ENCODE data around the gene MARCKSL1. TPM values are rescaled to one million over a fixed set of nuclear protein-coding genes. Genes with fewer than 3 reads are reported as not detected.

Gene MARCKSL1
- total and polyA plus RNA-seq, 4 donors, result 28.4 to 78.4 (median 39.5) TPM

GRCh38 chr1:32349211-32349708 lies 13.2 kb upstream of the MARCKSL1 start:
- peaks cover 13 to 36% (median 23%) of the 10 kb centered on the region in 5 donors for H3K4me1 ChIP-seq (ENCODE audit: control insufficient read depth in 5 of 5, insufficient read depth in 5 of 5, low read length in 5 of 5)
- H3K27ac ChIP-seq (ENCODE audit: low read depth in 1 of 2, low read length in 1 of 2), result peak overlapping the region in 1 of 2 donors; percentile 79

DNA sequence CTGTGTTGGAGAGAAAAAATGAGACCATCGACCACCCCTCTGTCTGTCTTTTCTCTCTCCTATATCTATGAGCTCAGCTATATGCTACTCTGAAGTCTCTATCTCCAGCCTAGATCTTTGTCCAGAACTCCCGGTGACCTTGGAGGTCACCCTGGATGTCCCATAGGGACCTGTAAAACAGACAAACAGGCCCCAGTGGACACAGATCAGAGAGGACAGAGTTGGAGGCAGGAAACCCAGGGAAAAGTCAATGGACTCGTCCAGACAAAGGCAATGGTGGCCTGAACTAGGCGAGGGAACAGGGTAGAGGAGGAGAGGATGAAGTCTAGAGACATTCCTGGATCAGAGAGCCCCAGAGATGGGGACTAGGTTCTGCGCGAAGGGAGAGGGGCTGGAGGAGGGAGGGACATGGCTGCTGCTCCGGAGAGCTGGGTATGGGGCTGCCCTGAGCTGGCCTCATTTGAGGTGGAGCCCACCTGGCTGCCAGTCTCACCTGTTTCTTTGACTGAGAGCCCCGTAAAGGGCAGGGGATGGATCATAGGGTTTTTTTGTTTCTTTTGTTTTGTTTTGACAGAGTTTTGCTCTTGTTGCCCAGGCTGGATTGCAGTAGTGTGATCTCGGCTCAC lies 10.6 kb upstream of the MARCKSL1 start:
- no peaks in the 10 kb centered on the region for H3K36me3 ChIP-seq (ENCODE audit: control insufficient read depth in 4 of 4, insufficient read depth in 4 of 4, low read length in 4 of 4)
- H3K27ac ChIP-seq (ENCODE audit: low read depth in 1 of 2, low read length in 1 of 2), result no peak overlapping the region
- no peaks in the 10 kb centered on the region for H3K27me3 ChIP-seq (ENCODE audit: control insufficient read depth in 3 of 3, insufficient read depth in 3 of 3, low read length in 2 of 3)
- DNase-seq, result no peak
- no peak for ATAC-seq (ENCODE audit: insufficient read depth, low FRiP score)
- no peak overlapping the region for H3K4me3 ChIP-seq
- 92% methylated on average over 9 of the region's 9 CpGs for WGBS, 2 donors
- no peaks in the 10 kb centered on the region for H3K9me3 ChIP-seq (ENCODE audit: control insufficient read depth in 4 of 4, insufficient read depth in 3 of 4, low read length in 3 of 4)
- no peak for TF ChIP-seq CTCF (IDR thresholded peaks at IDR 0.05; ENCODE audit: control extremely low read depth, extremely low read depth)
- no peak overlapping the region for H3K9ac ChIP-seq (ENCODE audit: insufficient read depth in 1 of 2, low read length in 2 of 2)
- peaks cover 0 to 28% (median 5%) of the 10 kb centered on the region in 5 donors for H3K4me1 ChIP-seq (ENCODE audit: control insufficient read depth in 5 of 5, insufficient read depth in 5 of 5, low read length in 5 of 5)

More at GRCh38 chr1:32349211-32349708, 13.2 kb upstream of the MARCKSL1 start:
- WGBS, 2 donors, result 29 to 41% methylated on average over 8 of the region's 8 CpGs
- H3K4me3 ChIP-seq, result no peak overlapping the region
- ATAC-seq (ENCODE audit: insufficient read depth, low FRiP score) (no peak), DNase-seq (peak; percentile 41 to 63 (median 53))
- H3K9me3 ChIP-seq (ENCODE audit: control insufficient read depth in 4 of 4, insufficient read depth in 3 of 4, low read length in 3 of 4), result no peaks in the 10 kb centered on the region
- no peak for TF ChIP-seq CTCF (IDR thresholded peaks at IDR 0.05; ENCODE audit: control extremely low read depth, extremely low read depth)
- H3K9ac ChIP-seq (ENCODE audit: insufficient read depth in 1 of 2, low read length in 2 of 2), result no peak overlapping the region
- H3K27me3 ChIP-seq (ENCODE audit: control insufficient read depth in 3 of 3, insufficient read depth in 3 of 3, low read length in 2 of 3), result no peaks in the 10 kb centered on the region
- H3K36me3 ChIP-seq (ENCODE audit: control insufficient read depth in 4 of 4, insufficient read depth in 4 of 4, low read length in 4 of 4), result peaks cover 0 to 1% (median 0%) of the 10 kb centered on the region in 4 donors

DNA sequence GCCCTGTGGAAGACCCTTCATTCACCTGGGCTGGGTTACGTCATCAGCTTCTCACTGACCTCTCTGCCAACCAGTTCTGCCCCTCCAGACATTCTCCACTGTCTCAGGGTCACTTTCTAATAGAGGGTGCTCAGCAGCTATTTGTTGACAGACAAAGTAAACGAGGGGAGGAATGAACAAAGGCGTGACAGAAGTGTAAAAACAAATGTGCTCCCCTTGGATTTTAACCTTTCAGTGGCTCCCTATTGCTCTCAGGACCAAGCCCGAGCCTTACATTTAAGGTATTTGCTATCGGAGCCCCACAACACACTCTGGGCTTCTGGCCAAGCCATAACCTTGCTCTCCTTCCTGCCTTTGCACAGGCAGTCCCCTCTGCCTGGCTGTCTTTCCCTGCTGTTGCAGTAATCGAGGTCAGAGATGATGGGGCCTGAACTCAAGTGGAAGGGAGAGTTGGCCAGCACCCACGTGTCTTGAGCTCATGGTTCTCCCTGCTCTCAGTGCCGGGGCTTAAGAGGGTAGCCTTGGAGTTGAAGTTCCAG lies 9.3 kb upstream of the MARCKSL1 start:
- WGBS, 2 donors, result 17 to 21% methylated on average over 8 of the region's 8 CpGs
- DNase-seq (peak; percentile 40 to 72 (median 46)), ATAC-seq (ENCODE audit: insufficient read depth, low FRiP score) (no peak)
- Histone ChIP-seq H3K27ac (ENCODE audit: low read depth in 1 of 2, low read length in 1 of 2) (peak overlapping the region in 1 of 2 donors; percentile 1), H3K36me3 (ENCODE audit: control insufficient read depth in 4 of 4, insufficient read depth in 4 of 4, low read length in 4 of 4) (no peaks in the 10 kb centered on the region), H3K27me3 (ENCODE audit: control insufficient read depth in 3 of 3, insufficient read depth in 3 of 3, low read length in 2 of 3) (no peaks in the 10 kb centered on the region), H3K4me1 (ENCODE audit: control insufficient read depth in 5 of 5, insufficient read depth in 5 of 5, low read length in 5 of 5) (peaks cover 0 to 25% (median 5%) of the 10 kb centered on the region in 5 donors), H3K4me3 (no peak overlapping the region), H3K9me3 (ENCODE audit: control insufficient read depth in 4 of 4, insufficient read depth in 3 of 4, low read length in 3 of 4) (no peaks in the 10 kb centered on the region), H3K9ac (ENCODE audit: insufficient read depth in 1 of 2, low read length in 2 of 2) (no peak overlapping the region)
- TF ChIP-seq CTCF (IDR thresholded peaks at IDR 0.05; ENCODE audit: control extremely low read depth, extremely low read depth), result no peak

Measured in lung (tissue), 12 donors.